ENCODE measurements around the gene KIF3C. TPM values are rescaled to one million over a fixed set of nuclear protein-coding genes. Genes with fewer than 3 reads are reported as not detected.

KIF3C gene
- total RNA-seq, 1 donor from 2014 or later: 56.2 TPM

DNA sequence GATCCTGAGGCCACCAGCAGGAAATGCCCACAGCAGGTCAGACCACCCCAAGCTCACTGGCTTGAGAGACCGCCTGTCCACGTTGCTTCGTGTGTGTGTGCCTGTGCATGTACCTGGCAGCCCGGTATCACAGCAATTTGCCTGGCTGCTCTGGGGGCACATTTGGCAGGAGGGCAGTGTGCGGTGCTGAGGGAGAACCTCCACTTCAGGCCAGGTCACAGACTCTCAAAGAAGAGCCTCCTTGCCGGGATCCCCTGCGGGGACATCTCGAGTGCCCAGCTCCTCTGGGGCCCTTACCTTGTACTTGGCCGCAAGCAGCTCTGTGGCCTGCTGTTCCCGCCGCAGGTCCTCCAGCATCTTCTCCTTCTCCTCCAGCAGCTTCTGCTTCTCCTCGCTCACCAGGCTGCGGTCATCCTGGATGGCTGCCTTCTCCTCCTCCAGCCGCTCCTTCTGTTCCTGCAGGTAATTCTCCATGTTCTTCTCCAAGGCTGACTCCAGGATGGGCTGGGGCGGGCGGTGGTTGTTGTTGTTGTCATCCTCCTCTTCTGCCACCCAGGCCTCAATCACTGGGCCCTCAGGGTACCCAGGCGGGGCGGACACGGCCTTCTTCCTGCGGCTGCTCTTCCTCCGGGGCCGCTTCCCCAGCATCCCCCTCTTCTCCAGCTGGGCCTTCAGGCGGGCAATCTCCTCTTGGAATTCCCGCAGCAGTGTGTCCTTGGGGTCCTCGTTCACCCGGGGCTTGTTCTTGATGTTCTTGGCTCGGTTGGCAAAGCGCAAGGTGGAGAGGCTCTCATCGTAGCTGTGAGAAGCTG is 2.0 kb downstream of the KIF3C start:
- Mint-ChIP-seq H3K4me3 (peak overlapping the region; percentile 63), H3K4me1 (peaks cover 57% of the 10 kb centered on the region), H3K36me3 (ENCODE audit: low read depth) (peaks cover 8% of the 10 kb centered on the region), H3K27me3 (ENCODE audit: low read depth) (no peaks in the 10 kb centered on the region), H3K27ac (ENCODE audit: unreplicated experiment) (no peak overlapping the region), H3K9me3 (no peaks in the 10 kb centered on the region)
- TF ChIP-seq, protein P1, sequence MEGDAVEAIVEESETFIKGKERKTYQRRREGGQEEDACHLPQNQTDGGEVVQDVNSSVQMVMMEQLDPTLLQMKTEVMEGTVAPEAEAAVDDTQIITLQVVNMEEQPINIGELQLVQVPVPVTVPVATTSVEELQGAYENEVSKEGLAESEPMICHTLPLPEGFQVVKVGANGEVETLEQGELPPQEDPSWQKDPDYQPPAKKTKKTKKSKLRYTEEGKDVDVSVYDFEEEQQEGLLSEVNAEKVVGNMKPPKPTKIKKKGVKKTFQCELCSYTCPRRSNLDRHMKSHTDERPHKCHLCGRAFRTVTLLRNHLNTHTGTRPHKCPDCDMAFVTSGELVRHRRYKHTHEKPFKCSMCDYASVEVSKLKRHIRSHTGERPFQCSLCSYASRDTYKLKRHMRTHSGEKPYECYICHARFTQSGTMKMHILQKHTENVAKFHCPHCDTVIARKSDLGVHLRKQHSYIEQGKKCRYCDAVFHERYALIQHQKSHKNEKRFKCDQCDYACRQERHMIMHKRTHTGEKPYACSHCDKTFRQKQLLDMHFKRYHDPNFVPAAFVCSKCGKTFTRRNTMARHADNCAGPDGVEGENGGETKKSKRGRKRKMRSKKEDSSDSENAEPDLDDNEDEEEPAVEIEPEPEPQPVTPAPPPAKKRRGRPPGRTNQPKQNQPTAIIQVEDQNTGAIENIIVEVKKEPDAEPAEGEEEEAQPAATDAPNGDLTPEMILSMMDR (conservative IDR thresholded peaks at IDR 0.05): no peak
- DNase-seq (ENCODE audit: low read depth, low spot score): no peak

DNA sequence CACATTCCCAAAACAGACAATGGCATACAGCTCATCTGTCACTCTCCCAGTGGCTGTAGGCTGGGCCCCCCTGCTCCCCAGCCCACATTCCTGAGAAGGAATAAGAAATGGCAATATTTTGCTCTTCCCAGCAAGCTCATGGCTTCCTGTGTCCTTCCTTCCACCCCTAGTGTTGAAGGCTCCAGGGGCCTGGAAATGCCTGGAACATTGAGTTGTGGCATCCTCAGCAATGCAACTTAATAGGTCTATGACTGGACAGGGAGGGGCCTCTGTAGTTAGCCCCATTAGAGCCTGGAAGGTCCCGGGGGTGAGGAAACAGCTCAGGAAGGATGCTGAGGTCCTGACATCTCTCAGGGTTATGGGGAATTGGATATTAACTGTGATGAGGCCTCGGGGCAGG is 3.3 kb downstream of the KIF3C start:
- no peak for DNase-seq (ENCODE audit: low read depth, low spot score)
- H3K9me3 Mint-ChIP-seq: no peaks in the 10 kb centered on the region
- H3K27ac Mint-ChIP-seq (ENCODE audit: unreplicated experiment): no peak overlapping the region
- H3K4me3 Mint-ChIP-seq: peak overlapping the region; percentile 63
- no peaks in the 10 kb centered on the region for H3K27me3 Mint-ChIP-seq (ENCODE audit: low read depth)
- TF ChIP-seq, protein P1 (conservative IDR thresholded peaks at IDR 0.05): no peak
- H3K4me1 Mint-ChIP-seq: peaks cover 57% of the 10 kb centered on the region
- peaks cover 8% of the 10 kb centered on the region for H3K36me3 Mint-ChIP-seq (ENCODE audit: low read depth)

DNA sequence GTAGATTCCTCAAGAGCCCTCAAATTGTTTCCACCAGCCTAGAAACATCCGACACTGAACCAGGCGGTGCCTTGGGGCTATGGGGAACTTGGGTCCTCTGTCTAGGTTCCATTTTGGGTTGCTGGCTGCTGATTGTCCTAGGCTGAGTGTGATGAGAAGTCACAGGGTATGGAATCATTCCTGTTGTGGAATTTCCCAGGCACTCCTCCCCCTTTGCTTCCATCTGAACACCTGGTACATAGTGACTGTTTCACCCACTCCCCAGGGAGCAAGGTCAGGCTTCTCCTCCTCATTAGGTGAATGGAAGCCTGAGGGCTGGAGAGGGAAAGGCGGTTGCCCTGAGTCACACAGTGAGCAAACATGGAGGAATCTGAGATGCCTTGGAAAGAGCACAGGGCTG is 4.5 kb downstream of the KIF3C start:
- DNase-seq (ENCODE audit: low read depth, low spot score): no peak
- H3K4me3 Mint-ChIP-seq: peak overlapping the region; percentile 63
- peaks cover 8% of the 10 kb centered on the region for H3K36me3 Mint-ChIP-seq (ENCODE audit: low read depth)
- H3K27ac Mint-ChIP-seq (ENCODE audit: unreplicated experiment): peak overlapping the region; percentile 88
- peaks cover 53% of the 10 kb centered on the region for H3K4me1 Mint-ChIP-seq
- no peaks in the 10 kb centered on the region for H3K9me3 Mint-ChIP-seq
- TF ChIP-seq, protein P1 (conservative IDR thresholded peaks at IDR 0.05): no peak
- no peaks in the 10 kb centered on the region for H3K27me3 Mint-ChIP-seq (ENCODE audit: low read depth)

DNA sequence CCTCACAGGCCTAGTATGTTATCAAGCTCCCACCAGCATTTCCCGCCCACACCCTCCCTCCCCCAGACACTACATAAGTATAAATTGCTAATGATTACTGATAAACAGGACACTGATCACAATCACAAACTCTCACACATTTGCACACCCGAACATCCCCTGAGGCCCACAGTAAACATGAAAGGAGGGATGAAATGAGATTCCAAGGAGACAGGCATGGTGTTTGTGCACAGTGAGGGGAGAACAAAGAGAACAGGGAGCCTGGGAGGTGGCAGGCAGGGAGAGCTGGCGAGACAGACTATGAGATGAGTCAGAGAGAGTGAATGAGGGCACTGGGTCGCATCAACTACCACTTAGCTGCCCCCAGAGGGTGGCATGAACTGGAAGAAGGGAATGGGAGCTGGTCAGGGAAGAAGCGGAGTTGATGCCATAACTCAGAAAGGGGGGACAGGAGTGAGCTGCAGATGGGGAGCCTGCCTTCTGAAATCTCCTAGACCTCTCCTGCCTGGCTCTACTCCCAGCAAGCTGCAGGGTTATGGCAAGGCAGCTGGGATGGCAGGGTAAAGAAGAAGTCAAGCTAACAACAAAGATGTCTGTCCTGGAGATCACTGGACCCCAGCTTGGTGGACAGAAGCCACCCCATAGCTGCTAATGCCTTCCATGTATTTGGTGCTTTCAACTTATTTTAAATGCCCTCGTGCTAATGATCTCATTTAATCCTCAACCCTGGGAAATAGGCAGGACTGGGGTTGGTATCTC is 5.1 kb downstream of the KIF3C start:
- no peaks in the 10 kb centered on the region for H3K9me3 Mint-ChIP-seq
- H3K4me3 Mint-ChIP-seq: peak overlapping the region; percentile 63
- peak overlapping the region; percentile 88 for H3K27ac Mint-ChIP-seq (ENCODE audit: unreplicated experiment)
- H3K4me1 Mint-ChIP-seq: peaks cover 59% of the 10 kb centered on the region
- H3K27me3 Mint-ChIP-seq (ENCODE audit: low read depth): no peaks in the 10 kb centered on the region
- TF ChIP-seq, protein P1 (conservative IDR thresholded peaks at IDR 0.05): no peak
- H3K36me3 Mint-ChIP-seq (ENCODE audit: low read depth): peaks cover 10% of the 10 kb centered on the region
- DNase-seq (ENCODE audit: low read depth, low spot score): no peak

DNA sequence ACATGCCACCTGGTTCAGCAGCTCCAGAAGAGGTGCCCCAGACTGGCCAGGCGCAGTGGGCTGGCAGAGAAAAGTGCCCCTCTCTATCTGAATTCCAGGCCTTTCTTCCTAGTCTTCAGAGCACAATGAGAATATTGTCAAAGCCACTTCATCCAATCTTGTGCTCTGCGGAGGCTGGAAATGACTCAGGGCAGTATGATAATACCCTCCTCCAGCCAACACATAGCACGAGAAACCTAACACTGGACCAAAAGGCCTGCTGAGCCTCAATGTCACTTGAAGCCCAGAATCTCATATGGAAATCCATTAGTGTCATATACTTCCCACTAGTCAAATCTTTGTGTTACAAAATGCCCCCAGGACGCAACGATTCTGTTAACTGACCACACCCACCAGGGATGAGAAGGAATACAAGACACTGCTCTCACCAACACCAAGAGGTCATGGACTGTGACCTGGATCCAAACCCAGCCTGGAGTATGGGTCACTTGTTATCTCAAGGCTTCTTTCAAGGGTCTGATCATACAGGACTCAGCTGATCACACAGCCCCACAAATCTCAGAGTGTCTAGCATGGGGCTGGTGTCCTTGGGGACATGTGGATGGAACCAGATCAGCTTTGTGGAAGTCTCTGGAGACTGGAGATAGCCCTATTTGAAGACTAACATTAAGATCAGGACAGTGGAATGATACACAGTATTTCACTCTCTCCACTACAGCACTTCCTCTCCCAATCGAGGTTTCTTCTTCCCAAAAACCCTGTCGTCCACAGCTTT is 10.1 kb downstream of the KIF3C start:
- Mint-ChIP-seq H3K9me3 (no peaks in the 10 kb centered on the region), H3K36me3 (ENCODE audit: low read depth) (peaks cover 14% of the 10 kb centered on the region), H3K4me3 (no peak overlapping the region), H3K4me1 (peaks cover 22% of the 10 kb centered on the region), H3K27ac (ENCODE audit: unreplicated experiment) (peak overlapping the region; percentile 31), H3K27me3 (ENCODE audit: low read depth) (no peaks in the 10 kb centered on the region)
- TF ChIP-seq, protein P1 (conservative IDR thresholded peaks at IDR 0.05): no peak
- no peak for DNase-seq (ENCODE audit: low read depth, low spot score)

Measured in neural crest cell (in vitro differentiated cells).